ENCODE results near the gene DNM3. TPM values are rescaled to one million over a fixed set of nuclear protein-coding genes. Genes with fewer than 3 reads are reported as not detected.

DNM3 gene
- total and polyA plus RNA-seq, 2 donors (not counting 1 experiment from before 2014, with no cell fraction given) = 1.0 to 1.3 TPM

DNA sequence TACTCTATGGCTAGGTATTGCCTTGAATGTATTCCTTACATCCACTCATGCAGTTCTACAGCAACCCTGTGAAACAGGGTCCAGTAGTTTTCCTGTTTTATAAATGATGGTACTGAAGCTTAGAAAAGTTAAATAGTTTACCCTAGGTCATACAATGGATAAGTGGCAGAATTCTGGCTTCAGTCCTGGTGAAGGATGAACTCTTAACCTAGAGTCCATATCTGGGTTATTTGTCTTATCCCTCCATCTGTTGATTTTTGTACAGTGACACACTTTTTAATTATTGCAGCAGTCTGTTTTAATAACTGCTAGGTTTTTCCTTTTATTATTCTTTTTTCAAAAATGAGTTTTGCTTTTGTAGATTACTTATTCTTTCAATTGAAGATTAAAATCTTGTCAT lies 263.9 kb downstream of the DNM3 start:
- no peak overlapping the region for H3K9ac ChIP-seq (ENCODE audit: low read length)
- no peaks in the 10 kb centered on the region for H3K27me3 ChIP-seq (replicated peaks in 1 of 4; ENCODE audit: control extremely low read depth in 1 of 4, control insufficient read depth in 3 of 4, insufficient read depth in 4 of 4, low read length in 3 of 4)
- ChIA-PET CTCF (no interaction called here), POLR2A (no interaction called here)
- H3K4me3 ChIP-seq (ENCODE audit: control extremely low read depth in 1 of 5, extremely low read depth in 1 of 5, insufficient read depth in 1 of 5, low read depth in 2 of 5, low read length in 4 of 5) = no peak overlapping the region
- no peak for DNase-seq
- no peak for ATAC-seq (ENCODE audit: low read depth)
- no peaks in the 10 kb centered on the region for H3K36me3 ChIP-seq (replicated peaks in 1 of 2; ENCODE audit: control extremely low read depth in 1 of 2, control insufficient read depth in 1 of 2, extremely low read depth in 1 of 2, insufficient read depth in 2 of 2, low read length in 1 of 2)
- H3K27ac Mint-ChIP-seq = no peak overlapping the region
- TF ChIP-seq EZH2 (IDR thresholded peaks at IDR 0.05; ENCODE audit: borderline replicate concordance, insufficient read depth, low read depth, low read length, poor library complexity, severe bottlenecking) = no peak
- TF ChIP-seq CTCF (IDR thresholded peaks at IDR 0.05) = no peak
- H3K79me2 ChIP-seq (ENCODE audit: control insufficient read depth, insufficient read depth, low read length) = no peaks in the 10 kb centered on the region
- no peaks in the 10 kb centered on the region for H3K4me1 Mint-ChIP-seq
- H4K20me1 ChIP-seq (ENCODE audit: control insufficient read depth, insufficient read depth, low read length, poor library complexity, severe bottlenecking) = no peaks in the 10 kb centered on the region
- H3K4me3 Mint-ChIP-seq = no peak overlapping the region
- H3K9me3 ChIP-seq (ENCODE audit: control extremely low read depth in 1 of 3, control insufficient read depth in 2 of 3, insufficient read depth in 1 of 3, low read length in 2 of 3) = no peaks in the 10 kb centered on the region
- no peaks in the 10 kb centered on the region for H3K9me3 Mint-ChIP-seq (ENCODE audit: insufficient read depth)
- no peak overlapping the region for H2AFZ ChIP-seq (ENCODE audit: insufficient read depth, low read depth, low read length, poor library complexity, severe bottlenecking)
- H3K27ac ChIP-seq (ENCODE audit: low read length in 2 of 2) = no peak overlapping the region
- intact Hi-C loops (cut with micrococcal nuclease) = no loop called here
- no peak overlapping the region for H3K4me2 ChIP-seq (replicated peaks; ENCODE audit: low read depth, low read length, poor library complexity, severe bottlenecking)
- H3K4me1 ChIP-seq (ENCODE audit: control insufficient read depth in 2 of 2, insufficient read depth in 2 of 2, low read length in 2 of 2) = no peaks in the 10 kb centered on the region
- H3K27me3 Mint-ChIP-seq = peaks cover 4% of the 10 kb centered on the region

DNA sequence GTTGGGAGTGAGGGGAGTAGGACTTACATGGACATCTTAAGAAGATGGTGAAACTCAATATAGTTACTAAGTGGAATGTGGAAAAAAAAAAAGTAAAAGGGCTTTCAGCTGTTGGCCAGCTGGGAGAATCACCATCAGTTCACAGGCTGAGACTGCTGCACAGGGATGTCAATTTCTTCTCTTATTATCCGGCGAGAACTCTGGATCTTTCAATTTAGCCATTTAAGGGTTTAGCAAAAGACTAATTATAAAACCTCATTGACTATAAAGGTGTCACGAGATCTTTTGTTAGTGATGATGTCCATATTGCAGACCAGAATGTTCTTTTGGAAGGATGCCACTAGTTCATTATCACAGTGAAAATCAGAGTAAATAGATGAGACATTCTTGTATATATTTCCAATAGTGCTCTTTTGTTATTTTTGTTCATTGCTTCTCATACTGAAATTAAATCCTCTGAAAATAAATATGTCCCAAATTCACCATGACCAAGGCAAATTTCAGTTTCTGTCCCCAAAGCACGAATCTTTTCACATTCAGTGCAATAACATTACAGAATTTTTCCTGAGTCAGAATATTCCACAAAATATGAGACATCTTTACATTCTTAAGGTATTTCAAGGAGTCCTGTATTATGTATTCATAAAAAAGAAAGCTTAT lies 266.1 kb downstream of the DNM3 start:
- CTCF ChIA-PET = interaction anchor here (1.2 kb wide), 1 partner anchor 292 kb away, joined by 3 read pairs; no protein-coding TSS in a partner anchor
- ATAC-seq (ENCODE audit: low read depth) (no peak), DNase-seq (no peak)
- Histone ChIP-seq H3K4me1 (ENCODE audit: control insufficient read depth in 2 of 2, insufficient read depth in 2 of 2, low read length in 2 of 2) (no peaks in the 10 kb centered on the region), H3K9ac (ENCODE audit: low read length) (no peak overlapping the region), H3K9me3 (ENCODE audit: control extremely low read depth in 1 of 3, control insufficient read depth in 2 of 3, insufficient read depth in 1 of 3, low read length in 2 of 3) (no peaks in the 10 kb centered on the region), H3K4me3 (ENCODE audit: control extremely low read depth in 1 of 5, extremely low read depth in 1 of 5, insufficient read depth in 1 of 5, low read depth in 2 of 5, low read length in 4 of 5) (no peak overlapping the region), H3K4me2 (replicated peaks; ENCODE audit: low read depth, low read length, poor library complexity, severe bottlenecking) (no peak overlapping the region), H3K36me3 (replicated peaks in 1 of 2; ENCODE audit: control extremely low read depth in 1 of 2, control insufficient read depth in 1 of 2, extremely low read depth in 1 of 2, insufficient read depth in 2 of 2, low read length in 1 of 2) (no peaks in the 10 kb centered on the region), H2AFZ (ENCODE audit: insufficient read depth, low read depth, low read length, poor library complexity, severe bottlenecking) (no peak overlapping the region), H3K27me3 (replicated peaks in 1 of 4; ENCODE audit: control extremely low read depth in 1 of 4, control insufficient read depth in 3 of 4, insufficient read depth in 4 of 4, low read length in 3 of 4) (no peaks in the 10 kb centered on the region), H3K79me2 (ENCODE audit: control insufficient read depth, insufficient read depth, low read length) (no peaks in the 10 kb centered on the region), H3K27ac (ENCODE audit: low read length in 2 of 2) (no peak overlapping the region), H4K20me1 (ENCODE audit: control insufficient read depth, insufficient read depth, low read length, poor library complexity, severe bottlenecking) (no peaks in the 10 kb centered on the region)
- Mint-ChIP-seq H3K27me3 (peaks cover 4% of the 10 kb centered on the region), H3K4me1 (no peaks in the 10 kb centered on the region), H3K9me3 (ENCODE audit: insufficient read depth) (no peaks in the 10 kb centered on the region), H3K4me3 (no peak overlapping the region), H3K27ac (no peak overlapping the region)
- WGBS (ENCODE audit: insufficient coverage) = 100% methylated on average over 2 of the region's 4 CpGs
- TF ChIP-seq EZH2 (IDR thresholded peaks at IDR 0.05; ENCODE audit: borderline replicate concordance, insufficient read depth, low read depth, low read length, poor library complexity, severe bottlenecking) (no peak), CTCF (IDR thresholded peaks at IDR 0.05) (no peak)
- POLR2A ChIA-PET = no interaction called here
- intact Hi-C loops (cut with micrococcal nuclease) = no loop called here
